Kidney capillary endothelial cell (primary cell): ENCODE measurements around the gene MITF.
A peak's percentile ranks its signal among the peaks of the same experiment; 100 is the strongest.

Experiments
- DNase-seq: peaks from one replicate; pipeline ENCODE4 v3.0.0-alpha.2; 2018; ENCODE audit warnings: low spot score

MITF gene

GRCh38 chr3:69729147-69729919 lies 9.9 kb upstream of the MITF start:
- no peak for DNase-seq

GRCh38 chr3:69731080-69731479 lies 8.2 kb upstream of the MITF start:
- DNase-seq: no peak

GRCh38 chr3:69735893-69736292 lies 3.4 kb upstream of the MITF start:
- no peak for DNase-seq

- DNase-seq: no peak
Observed at GRCh38 chr3:69737392-69737791, 1.9 kb upstream of the MITF start.

- peak; percentile 8 for DNase-seq
Observed at GRCh38 chr3:69738315-69738714, 949 bp upstream of the MITF start.

- DNase-seq: peak; percentile 16
Observed at GRCh38 chr3:69738859-69739203, 433 bp upstream of the MITF start.

GRCh38 chr3:69740103-69741021 lies 1.1 kb downstream of the MITF start:
- no peak for DNase-seq

GRCh38 chr3:69741032-69741767 lies 1.9 kb downstream of the MITF start:
- no peak for DNase-seq

GRCh38 chr3:69742391-69742790 lies 3.1 kb downstream of the MITF start:
- DNase-seq: no peak

GRCh38 chr3:69743975-69744906 lies 5.0 kb downstream of the MITF start:
- no peak for DNase-seq

GRCh38 chr3:69745505-69745904 lies 6.2 kb downstream of the MITF start:
- no peak for DNase-seq

- no peak for DNase-seq
Observed at GRCh38 chr3:69746119-69746518, 6.9 kb downstream of the MITF start.

- DNase-seq: no peak
Observed at GRCh38 chr3:69747511-69748258, 8.4 kb downstream of the MITF start.

- DNase-seq: no peak
Observed at GRCh38 chr3:69748503-69748902, 9.2 kb downstream of the MITF start.

- DNase-seq: no peak
Observed at GRCh38 chr3:69749461-69749860, 10.2 kb downstream of the MITF start.

GRCh38 chr3:69750549-69750948 lies 11.3 kb downstream of the MITF start:
- no peak for DNase-seq

- DNase-seq: no peak
Observed at GRCh38 chr3:69751074-69751476, 11.8 kb downstream of the MITF start.

GRCh38 chr3:69752241-69752640 lies 13.0 kb downstream of the MITF start:
- no peak for DNase-seq

- no peak for DNase-seq
Observed at GRCh38 chr3:69753179-69753775, 14.0 kb downstream of the MITF start.

GRCh38 chr3:69755795-69756194 lies 16.5 kb downstream of the MITF start:
- no peak for DNase-seq
